ENCODE data around the gene SLC30A10. TPM values are rescaled to one million over a fixed set of nuclear protein-coding genes. Genes with fewer than 3 reads are reported as not detected.

The SLC30A10 gene
- total RNA-seq, 2 donors from 2014 or later: not detected

Other genes starting within 250 kb of the SLC30A10 start
- gene EPRS1, start 117.9 kb upstream of the SLC30A10 start, total RNA-seq: 100 to 1,000 TPM; 145 to 173 TPM
- gene BPNT1, start 161.2 kb upstream of the SLC30A10 start, total RNA-seq: 10 to 100 TPM; 30.9 to 40.3 TPM
- 10 to 100 TPM; 56.0 to 83.6 TPM for gene IARS2, start 165.6 kb upstream of the SLC30A10 start, total RNA-seq